ENCODE results near the gene LONRF2. TPM values are rescaled to one million over a fixed set of nuclear protein-coding genes. Genes with fewer than 3 reads are reported as not detected.

Gene LONRF2
- total RNA-seq, 4 donors from 2014 or later, result 27.9 to 188 (median 58.5) TPM

DNA sequence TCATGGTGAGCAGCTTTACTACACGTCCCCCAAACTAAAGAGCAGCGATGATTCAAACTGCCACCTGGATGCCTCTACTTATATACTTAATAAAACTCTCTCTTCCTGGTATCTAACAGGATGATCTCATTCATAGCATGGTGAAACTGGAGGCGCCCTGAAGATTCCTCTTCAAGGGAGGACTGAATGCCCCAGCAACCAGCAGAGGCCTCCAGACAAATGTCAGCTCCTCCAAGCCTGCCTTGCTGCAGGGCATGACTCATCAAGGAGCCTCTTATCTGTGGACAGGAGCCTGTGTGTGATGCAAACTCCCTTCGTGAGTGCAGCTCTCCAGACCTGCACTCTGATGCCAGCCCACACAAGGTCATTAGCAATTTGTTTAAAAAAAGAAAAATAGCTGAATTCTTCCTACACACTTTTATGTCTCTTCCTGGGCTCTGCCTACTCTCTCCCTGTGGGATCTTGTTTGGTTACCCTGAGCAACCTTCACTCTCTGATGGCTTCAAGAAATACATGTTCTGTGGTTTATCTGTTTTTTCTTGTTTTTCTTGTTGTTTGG is 30.2 kb downstream of the LONRF2 start:
- TF ChIP-seq POLR2A (IDR thresholded peaks at IDR 0.05), result peak in 1 of 2 donors; percentile 30
- TF ChIP-seq, protein P1, sequence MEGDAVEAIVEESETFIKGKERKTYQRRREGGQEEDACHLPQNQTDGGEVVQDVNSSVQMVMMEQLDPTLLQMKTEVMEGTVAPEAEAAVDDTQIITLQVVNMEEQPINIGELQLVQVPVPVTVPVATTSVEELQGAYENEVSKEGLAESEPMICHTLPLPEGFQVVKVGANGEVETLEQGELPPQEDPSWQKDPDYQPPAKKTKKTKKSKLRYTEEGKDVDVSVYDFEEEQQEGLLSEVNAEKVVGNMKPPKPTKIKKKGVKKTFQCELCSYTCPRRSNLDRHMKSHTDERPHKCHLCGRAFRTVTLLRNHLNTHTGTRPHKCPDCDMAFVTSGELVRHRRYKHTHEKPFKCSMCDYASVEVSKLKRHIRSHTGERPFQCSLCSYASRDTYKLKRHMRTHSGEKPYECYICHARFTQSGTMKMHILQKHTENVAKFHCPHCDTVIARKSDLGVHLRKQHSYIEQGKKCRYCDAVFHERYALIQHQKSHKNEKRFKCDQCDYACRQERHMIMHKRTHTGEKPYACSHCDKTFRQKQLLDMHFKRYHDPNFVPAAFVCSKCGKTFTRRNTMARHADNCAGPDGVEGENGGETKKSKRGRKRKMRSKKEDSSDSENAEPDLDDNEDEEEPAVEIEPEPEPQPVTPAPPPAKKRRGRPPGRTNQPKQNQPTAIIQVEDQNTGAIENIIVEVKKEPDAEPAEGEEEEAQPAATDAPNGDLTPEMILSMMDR (IDR thresholded peaks at IDR 0.05), result no peak
- H3K4me1 ChIP-seq, result no peaks in the 10 kb centered on the region
- no peaks in the 10 kb centered on the region for H3K9me3 ChIP-seq
- H3K27me3 ChIP-seq, result no peaks in the 10 kb centered on the region
- no peak overlapping the region for H3K4me3 ChIP-seq
- intact Hi-C loops (cut with DNase I; ENCODE audit: low total_unique reads), result no loop called here
- peak overlapping the region; percentile 87 to 91 for H3K27ac ChIP-seq
- DNase-seq, result peak; percentile 81 to 92
- H3K36me3 ChIP-seq, result no peaks in the 10 kb centered on the region

DNA sequence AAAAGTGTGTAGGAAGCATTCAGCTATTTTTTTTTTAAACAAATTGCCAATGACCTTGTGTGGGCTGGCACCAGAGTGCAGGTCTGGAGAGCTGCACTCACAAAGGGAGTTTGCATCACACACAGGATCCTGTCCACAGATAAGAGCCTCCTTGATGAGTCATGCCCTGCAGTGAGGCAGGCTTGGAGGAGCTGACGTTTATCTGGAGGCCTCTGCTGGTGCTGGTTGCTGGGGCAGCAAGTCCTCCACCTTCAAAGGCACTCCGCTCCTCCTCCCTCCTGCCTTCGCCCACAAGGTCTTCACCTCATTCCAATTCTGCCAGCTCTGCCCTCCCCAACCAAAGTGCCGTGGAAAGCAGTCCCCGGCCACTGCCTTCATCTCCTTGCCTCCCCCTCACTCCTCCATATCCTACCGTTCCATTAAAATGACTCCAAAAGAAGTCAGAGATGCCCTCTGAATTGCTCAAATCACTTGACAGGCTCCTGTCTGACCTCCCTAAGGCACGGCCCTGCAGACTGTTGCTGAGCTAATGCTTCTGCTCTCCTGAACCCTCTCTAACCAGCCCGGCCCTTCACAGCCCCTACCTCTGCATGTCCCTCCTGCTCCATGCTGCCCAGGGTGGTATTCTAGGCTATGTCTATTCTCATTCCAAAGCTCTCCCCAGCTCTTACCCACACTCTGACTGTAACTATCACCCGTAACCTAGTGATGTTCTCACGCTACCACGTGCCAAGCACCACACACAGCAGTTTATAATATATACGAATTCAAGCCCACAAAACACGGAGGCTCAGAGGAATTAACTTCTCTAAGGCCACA is 30.9 kb downstream of the LONRF2 start:
- Histone ChIP-seq H3K9me3 (no peaks in the 10 kb centered on the region), H3K27me3 (no peaks in the 10 kb centered on the region), H3K27ac (peak overlapping the region; percentile 87 to 91), H3K4me3 (no peak overlapping the region), H3K36me3 (no peaks in the 10 kb centered on the region), H3K4me1 (peaks cover 0 to under 1% of the 10 kb centered on the region in 2 donors)
- intact Hi-C loops (cut with DNase I; ENCODE audit: low total_unique reads), result no loop called here
- DNase-seq, result peak; percentile 82 to 93
- TF ChIP-seq, protein P1 (IDR thresholded peaks at IDR 0.05), result no peak
- peak in 1 of 2 donors; percentile 37 for TF ChIP-seq POLR2A (IDR thresholded peaks at IDR 0.05)

DNA sequence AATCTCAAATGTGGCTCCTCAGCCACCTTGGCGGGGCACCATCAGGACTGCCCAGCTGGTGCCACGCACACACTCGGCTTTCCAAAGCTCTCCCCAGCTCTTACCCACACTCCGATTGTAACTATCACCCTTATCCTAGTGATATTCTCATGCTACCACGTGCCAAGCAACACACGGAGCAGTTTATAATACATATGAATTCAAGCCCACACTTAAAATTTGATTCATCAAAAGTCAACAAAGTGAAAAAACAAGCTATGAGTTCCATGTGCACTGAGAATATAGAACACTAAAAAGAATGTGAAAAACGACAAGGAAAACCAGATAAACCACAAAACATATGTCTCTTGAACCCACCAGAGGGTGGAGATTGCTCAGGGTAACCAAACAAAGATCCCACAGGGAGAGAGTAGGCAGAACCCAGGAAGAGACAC is 31.6 kb downstream of the LONRF2 start:
- DNase-seq, result no peak
- Histone ChIP-seq H3K9me3 (no peaks in the 10 kb centered on the region), H3K27me3 (no peaks in the 10 kb centered on the region), H3K27ac (peak overlapping the region; percentile 87 to 91), H3K4me3 (no peak overlapping the region), H3K36me3 (no peaks in the 10 kb centered on the region), H3K4me1 (peaks cover 0 to 6% of the 10 kb centered on the region in 2 donors)
- intact Hi-C loops (cut with DNase I; ENCODE audit: low total_unique reads), result no loop called here
- TF ChIP-seq, protein P1 (IDR thresholded peaks at IDR 0.05), result no peak
- no peak for TF ChIP-seq POLR2A (IDR thresholded peaks at IDR 0.05)

DNA sequence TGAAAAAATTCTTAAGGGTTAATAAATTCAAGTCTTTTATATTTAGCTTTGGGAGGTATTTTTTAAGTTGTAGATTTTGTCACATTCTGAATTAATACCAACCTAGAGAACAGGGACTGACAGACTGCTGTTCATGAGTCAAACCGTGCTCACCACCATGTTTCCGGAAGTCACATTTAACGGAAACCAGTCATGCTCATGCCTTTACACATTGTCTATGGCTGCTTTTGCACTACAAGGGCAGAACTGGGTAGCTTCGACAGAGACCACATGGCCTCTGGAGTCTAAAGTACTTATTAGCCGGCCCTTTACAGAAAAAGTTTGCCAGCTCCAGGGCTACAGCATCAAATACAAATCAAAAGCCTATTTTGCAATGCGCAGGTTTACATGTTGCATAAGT is 33.3 kb downstream of the LONRF2 start:
- Histone ChIP-seq H3K9me3 (no peaks in the 10 kb centered on the region), H3K27ac (peak overlapping the region; percentile 87 to 91), H3K27me3 (no peaks in the 10 kb centered on the region), H3K4me1 (peaks cover 0 to 12% of the 10 kb centered on the region in 2 donors), H3K4me3 (no peak overlapping the region), H3K36me3 (no peaks in the 10 kb centered on the region)
- intact Hi-C loops (cut with DNase I; ENCODE audit: low total_unique reads), result no loop called here
- no peak for DNase-seq
- TF ChIP-seq POLR2A (IDR thresholded peaks at IDR 0.05), result no peak
- TF ChIP-seq, protein P1 (IDR thresholded peaks at IDR 0.05), result no peak

DNA sequence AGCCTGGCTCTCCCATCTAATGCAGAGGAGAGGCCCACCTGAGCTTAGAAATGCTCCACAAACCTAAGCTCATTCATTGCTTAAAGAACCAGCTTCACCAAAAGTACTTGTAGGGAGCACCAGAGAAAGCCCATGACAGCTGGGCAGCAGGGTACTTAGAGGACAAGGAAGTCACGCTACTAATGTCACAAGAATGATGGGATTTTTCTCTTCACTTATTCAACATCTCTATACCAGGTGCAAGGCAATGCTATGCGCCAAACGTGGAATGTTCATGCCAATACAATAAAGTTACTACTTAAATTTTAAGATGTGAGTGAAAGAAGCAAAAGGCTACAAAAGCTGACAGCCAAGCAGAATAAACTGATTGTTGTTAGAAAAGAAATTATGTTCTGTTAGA is 36.0 kb downstream of the LONRF2 start:
- intact Hi-C loops (cut with DNase I; ENCODE audit: low total_unique reads), result no loop called here
- TF ChIP-seq POLR2A (IDR thresholded peaks at IDR 0.05), result no peak
- TF ChIP-seq, protein P1 (IDR thresholded peaks at IDR 0.05), result no peak
- DNase-seq, result no peak
- Histone ChIP-seq H3K27ac (peak overlapping the region; percentile 87 to 91), H3K9me3 (no peaks in the 10 kb centered on the region), H3K4me1 (peaks cover 0 to 12% of the 10 kb centered on the region in 2 donors), H3K27me3 (no peaks in the 10 kb centered on the region), H3K36me3 (no peaks in the 10 kb centered on the region), H3K4me3 (no peak overlapping the region)

Measured in uterus (tissue), 4 donors.